Measurements from ENCODE around the gene TRIM69.

- TF ChIP-seq CTCF (conservative IDR thresholded peaks at IDR 0.05 in 1 of 2, IDR thresholded peaks at IDR 0.05 in 1 of 2; ENCODE audit: low read depth in 1 of 2, low read length in 2 of 2) (no peak), EZH2 (IDR thresholded peaks at IDR 0.05; ENCODE audit: low read length, missing control alignments) (no peak)
These were observed 57.7 kb downstream of the TRIM69 start for GRCh38 chr15:44794072-44794471.

Measured in fibroblast of lung (primary cell).